Immature natural killer cell (primary cell): ENCODE results near the gene SF1. TPM values are rescaled to one million over a fixed set of nuclear protein-coding genes. Genes with fewer than 3 reads are reported as not detected.

Experiments used
- DNase-seq, 3 donors: peaks; one replicate each; pipeline ENCODE4 v3.0.0; 2022; ENCODE audit warnings: mixed read lengths in 1 of 3
- H3K27ac Mint-ChIP-seq, 6 donors: one replicate each; pipeline ENCODE4 v1.8.0; 2020; ENCODE audit warnings: mixed read lengths in 6 of 6, mild to moderate bottlenecking in 5 of 6, inconsistent platforms in 4 of 6, moderate library complexity in 3 of 6
- H3K27me3 Mint-ChIP-seq, 3 donors: one replicate each; pipeline ENCODE4 v1.8.0; 2020 to 2021; ENCODE audit warnings: low read depth in 3 of 3, mild to moderate bottlenecking in 3 of 3, mixed read lengths in 3 of 3, moderate library complexity in 3 of 3, inconsistent platforms in 1 of 3
- H3K36me3 Mint-ChIP-seq, 3 donors: one replicate each; pipeline ENCODE4 v1.8.0; 2020; ENCODE audit warnings: mixed read lengths in 3 of 3, inconsistent platforms in 2 of 3, mild to moderate bottlenecking in 2 of 3
- H3K4me1 Mint-ChIP-seq, 2 donors: one replicate each; pipeline ENCODE4 v1.8.0; 2020; ENCODE audit warnings: inconsistent platforms in 2 of 2, mild to moderate bottlenecking in 2 of 2, mixed read lengths in 2 of 2, moderate library complexity in 1 of 2
- H3K4me3 Mint-ChIP-seq, 5 donors: one replicate each; pipeline ENCODE4 v1.8.0; 2020; ENCODE audit warnings: mild to moderate bottlenecking in 5 of 5, mixed read lengths in 5 of 5, inconsistent platforms in 3 of 5, moderate library complexity in 3 of 5
- H3K9me3 Mint-ChIP-seq, 6 donors: one replicate each; pipeline ENCODE4 v1.8.0; 2020; ENCODE audit warnings: mild to moderate bottlenecking in 6 of 6, mixed read lengths in 6 of 6, inconsistent platforms in 4 of 6, moderate library complexity in 3 of 6
- polyA plus RNA-seq, 3 donors: library from polyadenylated mRNA; unstranded; fragments of 300-500 nt; fragmentation: Illumina TruSeq; gene quantifications; one replicate each; pipeline ENCODE4 v1.2.3, GENCODE V29; 2021

The SF1 gene
- polyA plus RNA-seq, 3 donors from 2014 or later: 51.1 to 142 (median 56.3) TPM

- Mint-ChIP-seq H3K4me1 (peaks cover 46 to 50% of the 10 kb centered on the region in 2 donors), H3K27ac (peak overlapping the region in 4 of 6 donors; percentile 30 to 76 (median 52)), H3K27me3 (peaks cover 2 to 9% (median 5%) of the 10 kb centered on the region in 3 donors), H3K4me3 (no peak overlapping the region), H3K36me3 (peaks cover 4 to 23% (median 15%) of the 10 kb centered on the region in 3 donors), H3K9me3 (no peaks in the 10 kb centered on the region)
- no peak for DNase-seq
These were observed 27.8 kb downstream of the SF1 start for GRCh38 chr11:64750361-64751054.

- no peaks in the 10 kb centered on the region for H3K9me3 Mint-ChIP-seq
- H3K27me3 Mint-ChIP-seq: peaks cover 17 to 22% (median 19%) of the 10 kb centered on the region in 3 donors
- peak overlapping the region in 3 of 6 donors; percentile 18 to 82 (median 65) for H3K27ac Mint-ChIP-seq
- H3K4me3 Mint-ChIP-seq: peak overlapping the region in 1 of 5 donors; percentile 2
- H3K4me1 Mint-ChIP-seq: peaks cover 52 to 58% of the 10 kb centered on the region in 2 donors
- DNase-seq: no peak
- H3K36me3 Mint-ChIP-seq: peaks cover 4 to 22% (median 15%) of the 10 kb centered on the region in 3 donors
These were observed 30.2 kb downstream of the SF1 start for GRCh38 chr11:64747961-64748665.

- peaks cover 49 to 58% of the 10 kb centered on the region in 2 donors for H3K4me1 Mint-ChIP-seq
- H3K36me3 Mint-ChIP-seq: peaks cover under 1 to 12% (median 10%) of the 10 kb centered on the region in 3 donors
- peak overlapping the region; percentile 62 to 97 (median 94) for H3K4me3 Mint-ChIP-seq
- DNase-seq: no peak
- peak overlapping the region; percentile 70 to 99 (median 88) for H3K27ac Mint-ChIP-seq
- H3K9me3 Mint-ChIP-seq: no peaks in the 10 kb centered on the region
- H3K27me3 Mint-ChIP-seq: peaks cover 16 to 22% (median 17%) of the 10 kb centered on the region in 3 donors
These were observed 31.9 kb downstream of the SF1 start for GRCh38 chr11:64746486-64746885.

- peak; percentile 92 to 93 (median 92) for DNase-seq
- Mint-ChIP-seq H3K9me3 (no peaks in the 10 kb centered on the region), H3K36me3 (peaks cover 0 to 11% (median 6%) of the 10 kb centered on the region in 3 donors), H3K27me3 (peaks cover 16 to 22% (median 17%) of the 10 kb centered on the region in 3 donors), H3K27ac (peak overlapping the region; percentile 90 to 100 (median 99)), H3K4me3 (peak overlapping the region; percentile 94 to 98 (median 97)), H3K4me1 (peaks cover 49 to 58% of the 10 kb centered on the region in 2 donors)
These were observed 32.6 kb downstream of the SF1 start for GRCh38 chr11:64745521-64746328.

GRCh38 chr11:64745189-64745520 lies 33.2 kb downstream of the SF1 start:
- peaks cover 4 to 11% (median 4%) of the 10 kb centered on the region in 3 donors for H3K36me3 Mint-ChIP-seq
- peak overlapping the region; percentile 94 to 98 (median 97) for H3K4me3 Mint-ChIP-seq
- H3K27me3 Mint-ChIP-seq: peaks cover 16 to 22% (median 17%) of the 10 kb centered on the region in 3 donors
- DNase-seq: peak; percentile 89 to 92 (median 92)
- H3K4me1 Mint-ChIP-seq: peaks cover 48 to 58% of the 10 kb centered on the region in 2 donors
- no peaks in the 10 kb centered on the region for H3K9me3 Mint-ChIP-seq
- peak overlapping the region; percentile 90 to 100 (median 99) for H3K27ac Mint-ChIP-seq

- peaks cover 47 to 57% of the 10 kb centered on the region in 2 donors for H3K4me1 Mint-ChIP-seq
- peaks cover 4 to 9% (median 4%) of the 10 kb centered on the region in 3 donors for H3K36me3 Mint-ChIP-seq
- H3K27me3 Mint-ChIP-seq: peaks cover 16 to 21% (median 17%) of the 10 kb centered on the region in 3 donors
- peak overlapping the region; percentile 94 to 100 (median 97) for H3K4me3 Mint-ChIP-seq
- peak in 2 of 3 donors; percentile 64 to 66 for DNase-seq
- H3K27ac Mint-ChIP-seq: peak overlapping the region; percentile 85 to 100 (median 99)
- H3K9me3 Mint-ChIP-seq: no peaks in the 10 kb centered on the region
These were observed 33.7 kb downstream of the SF1 start for GRCh38 chr11:64744544-64745188.

- Mint-ChIP-seq H3K9me3 (no peaks in the 10 kb centered on the region), H3K27me3 (peaks cover 16 to 21% (median 17%) of the 10 kb centered on the region in 3 donors), H3K4me1 (peaks cover 47 to 57% of the 10 kb centered on the region in 2 donors), H3K4me3 (peak within 1 kb of the TSS; percentile 92 to 100 (median 96)), H3K36me3 (peaks cover 4 to 9% (median 4%) of the 10 kb centered on the region in 3 donors), H3K27ac (peak within 1 kb of the TSS; percentile 85 to 100 (median 98))
- peak; percentile 90 to 92 (median 92) for DNase-seq
These were observed 34.5 kb downstream of the SF1 start, which contains the start of gene RASGRP2 for GRCh38 chr11:64743591-64744543. Gene RASGRP2 (minus strand): TSS chr11:64744142. CDS start chr11:64742866, 1,276 bp downstream.

GRCh38 chr11:64742889-64743590 lies 35.3 kb downstream of the SF1 start:
- Mint-ChIP-seq H3K36me3 (peaks cover 4 to 9% (median 4%) of the 10 kb centered on the region in 3 donors), H3K27ac (peak overlapping the region in 1 of 6 donors; percentile 95), H3K27me3 (peaks cover 16 to 20% (median 17%) of the 10 kb centered on the region in 3 donors), H3K4me1 (peaks cover 44 to 53% of the 10 kb centered on the region in 2 donors), H3K4me3 (peak overlapping the region; percentile 4 to 100 (median 96)), H3K9me3 (no peaks in the 10 kb centered on the region)
- peak; percentile 75 to 76 (median 76) for DNase-seq

- no peaks in the 10 kb centered on the region for H3K9me3 Mint-ChIP-seq
- peaks cover 15 to 19% (median 17%) of the 10 kb centered on the region in 3 donors for H3K27me3 Mint-ChIP-seq
- DNase-seq: no peak
- peaks cover 4 to 11% (median 4%) of the 10 kb centered on the region in 3 donors for H3K36me3 Mint-ChIP-seq
- peaks cover 42 to 46% of the 10 kb centered on the region in 2 donors for H3K4me1 Mint-ChIP-seq
- peak overlapping the region; percentile 78 to 85 (median 81) for H3K4me3 Mint-ChIP-seq
- H3K27ac Mint-ChIP-seq: peak overlapping the region in 5 of 6 donors; percentile 51 to 79 (median 67)
These were observed 36.1 kb downstream of the SF1 start for GRCh38 chr11:64742087-64742888.

- Mint-ChIP-seq H3K4me3 (peak overlapping the region; percentile 78 to 85 (median 81)), H3K4me1 (peaks cover 37 to 38% of the 10 kb centered on the region in 2 donors), H3K36me3 (peaks cover 4 to 15% (median 8%) of the 10 kb centered on the region in 3 donors), H3K9me3 (no peaks in the 10 kb centered on the region), H3K27ac (peak overlapping the region; percentile 40 to 71 (median 61)), H3K27me3 (peaks cover 15 to 19% (median 17%) of the 10 kb centered on the region in 3 donors)
- no peak for DNase-seq
These were observed 36.8 kb downstream of the SF1 start for GRCh38 chr11:64741375-64742086.
